Activated T-cell treated with anti-CD3 and anti-CD28 coated beads, Interleukin-2, amount 50 U/mL, for 48 hours (primary cell): Measurements from ENCODE around the gene HERPUD2.
A peak's percentile ranks its signal among the peaks of the same experiment; 100 is the strongest.

ENCODE experiments used
- DNase-seq, 2 experiments: peaks; one replicate each; pipeline ENCODE4 v3.0.0-alpha.2; 2020

HERPUD2 gene

GRCh38 chr7:35694784-35695472, at the start of gene HERPUD2:
TSS of gene HERPUD2 (minus strand) at chr7:35695135. CDS start at chr7:35694330, 805 bp downstream.
- peak; percentile 91 to 93 for DNase-seq

DNA sequence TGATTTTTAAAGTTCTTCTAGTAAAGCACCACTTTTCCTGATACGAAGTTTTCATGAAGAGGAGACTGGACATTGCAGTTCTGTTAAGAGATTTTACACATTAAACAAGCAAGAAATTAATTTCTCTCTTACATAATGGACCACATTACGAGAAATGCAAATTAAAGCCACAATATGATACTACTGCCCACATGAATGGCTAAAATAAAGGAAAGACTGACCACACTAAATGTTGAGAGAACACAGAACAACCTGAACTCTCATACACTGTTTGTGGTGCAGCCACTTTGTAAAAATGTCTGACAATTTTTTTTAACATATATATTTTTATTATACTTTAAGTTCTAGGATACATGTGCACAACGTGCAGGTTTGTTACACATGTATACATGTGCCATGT, 44.0 kb upstream of the HERPUD2 start:
- DNase-seq = no peak

DNA sequence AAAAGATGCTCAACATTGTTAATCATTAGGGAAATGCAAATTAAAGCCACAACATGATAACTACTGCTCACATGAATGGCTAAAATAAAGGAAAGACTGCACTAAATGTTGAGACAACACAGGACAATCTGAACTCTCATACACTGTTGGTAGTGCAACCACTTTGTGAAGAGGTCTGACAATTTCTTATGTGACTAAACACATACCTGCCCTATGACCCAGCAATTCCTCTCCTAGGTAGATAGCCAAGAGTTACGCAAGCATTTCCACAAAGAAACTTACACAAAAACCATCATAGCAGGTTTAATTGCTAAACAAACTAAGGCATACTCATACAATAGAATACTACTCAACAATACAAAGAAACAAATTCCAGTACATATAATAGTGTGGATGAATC, 41.8 kb upstream of the HERPUD2 start:
- no peak for DNase-seq

- DNase-seq = no peak
Measured at GRCh38 chr7:35735396-35735795, 40.5 kb upstream of the HERPUD2 start.

- DNase-seq = no peak
Measured at GRCh38 chr7:35734001-35734483, 39.1 kb upstream of the HERPUD2 start.

DNA sequence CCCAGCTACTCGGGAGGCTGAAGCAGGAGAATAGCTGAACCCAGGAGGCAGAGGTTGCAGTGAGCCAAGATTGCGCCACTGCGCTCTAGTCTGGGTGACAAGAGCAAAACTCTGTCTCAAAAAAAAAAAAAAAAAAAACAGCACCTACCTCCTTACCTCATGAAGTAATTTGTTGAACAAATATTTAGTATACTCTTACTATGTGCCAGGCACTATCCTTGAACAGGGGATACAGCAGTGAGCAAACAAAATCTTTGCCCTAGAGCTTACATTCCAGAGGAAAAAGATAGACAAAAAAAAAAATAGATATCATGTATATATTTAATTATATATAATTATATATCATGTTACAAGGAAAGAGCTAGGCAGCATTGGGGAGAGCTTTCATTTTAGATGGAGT, 36.4 kb upstream of the HERPUD2 start:
- DNase-seq = no peak

GRCh38 chr7:35729061-35729783, 34.3 kb upstream of the HERPUD2 start:
- DNase-seq = peak; percentile 56 to 64

GRCh38 chr7:35728412-35729060, 33.6 kb upstream of the HERPUD2 start:
- DNase-seq = no peak

- peak in 1 of 2 experiments; percentile 56 for DNase-seq
Measured at GRCh38 chr7:35727571-35727970, 32.6 kb upstream of the HERPUD2 start.

GRCh38 chr7:35726654-35727053, 31.7 kb upstream of the HERPUD2 start:
- no peak for DNase-seq

GRCh38 chr7:35725280-35725680, 30.3 kb upstream of the HERPUD2 start:
- peak; percentile 61 for DNase-seq

DNA sequence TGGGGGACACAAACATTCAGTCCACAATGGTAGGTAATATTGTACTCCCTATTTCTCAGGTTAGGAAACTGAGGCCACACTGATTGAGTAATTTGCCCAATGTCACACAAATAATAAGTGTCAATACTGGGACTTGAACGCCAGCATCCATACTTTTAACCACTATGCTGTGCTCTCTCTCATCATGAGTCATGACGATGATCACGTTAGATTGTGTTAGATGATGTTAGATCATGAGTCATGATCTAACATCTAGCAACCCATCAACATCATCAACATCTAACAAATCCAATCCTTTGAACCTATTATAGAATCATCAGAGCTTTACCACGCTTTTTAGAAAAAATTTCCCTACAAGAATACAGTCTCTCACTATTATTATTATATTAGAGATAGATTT, 28.1 kb upstream of the HERPUD2 start:
- DNase-seq = no peak

GRCh38 chr7:35722054-35722849, 27.3 kb upstream of the HERPUD2 start:
- DNase-seq = peak in 1 of 2 experiments; percentile 59

- DNase-seq = no peak
Measured at GRCh38 chr7:35721288-35721687, 26.4 kb upstream of the HERPUD2 start.

GRCh38 chr7:35720849-35721248, 25.9 kb upstream of the HERPUD2 start:
- DNase-seq = no peak

DNA sequence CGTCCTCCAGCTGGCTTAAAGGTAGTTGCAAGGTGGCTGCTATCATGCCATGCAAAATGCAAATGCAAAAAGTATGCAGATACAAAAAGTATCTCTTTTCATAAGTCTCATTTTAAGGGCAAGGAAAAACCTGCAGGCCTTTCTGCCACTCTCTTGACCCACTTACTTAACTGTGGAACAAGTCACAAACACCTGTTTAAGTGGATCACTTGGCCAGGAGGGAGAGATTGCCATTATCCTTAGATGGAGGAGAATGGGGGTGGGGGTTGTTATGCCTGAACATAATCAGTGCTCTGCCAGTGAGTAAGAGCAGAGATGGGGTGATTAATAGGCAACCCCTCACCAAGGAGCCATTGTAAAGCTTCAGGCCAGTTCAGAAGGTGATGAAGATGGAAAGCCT, 25.1 kb upstream of the HERPUD2 start:
- no peak for DNase-seq

- DNase-seq = no peak
Measured at GRCh38 chr7:35718047-35718446, 23.1 kb upstream of the HERPUD2 start.

GRCh38 chr7:35717516-35717915, 22.6 kb upstream of the HERPUD2 start:
- DNase-seq = no peak

GRCh38 chr7:35717013-35717412, 22.1 kb upstream of the HERPUD2 start:
- DNase-seq = no peak

GRCh38 chr7:35716038-35716803, 21.3 kb upstream of the HERPUD2 start:
- no peak for DNase-seq

DNA sequence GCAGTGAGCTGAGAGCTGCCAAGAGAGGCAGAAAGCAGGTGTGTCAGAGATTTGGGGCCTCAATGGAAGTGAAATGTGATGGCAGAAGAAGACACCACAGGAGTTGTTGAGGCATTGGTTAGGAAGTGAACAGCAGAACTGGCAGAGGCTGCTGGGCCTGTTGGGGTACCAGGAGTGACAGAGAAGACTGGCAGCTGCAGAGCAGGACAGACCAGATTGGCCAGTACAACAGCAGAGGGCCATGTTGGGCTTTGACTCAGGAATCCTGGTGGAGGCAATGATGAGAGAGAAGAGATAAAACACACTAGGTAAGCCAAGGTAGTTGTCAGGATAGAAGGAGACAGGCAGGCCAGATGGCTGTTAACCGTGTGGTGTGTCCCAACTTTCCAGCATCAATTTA, 19.9 kb upstream of the HERPUD2 start:
- no peak for DNase-seq

DNA sequence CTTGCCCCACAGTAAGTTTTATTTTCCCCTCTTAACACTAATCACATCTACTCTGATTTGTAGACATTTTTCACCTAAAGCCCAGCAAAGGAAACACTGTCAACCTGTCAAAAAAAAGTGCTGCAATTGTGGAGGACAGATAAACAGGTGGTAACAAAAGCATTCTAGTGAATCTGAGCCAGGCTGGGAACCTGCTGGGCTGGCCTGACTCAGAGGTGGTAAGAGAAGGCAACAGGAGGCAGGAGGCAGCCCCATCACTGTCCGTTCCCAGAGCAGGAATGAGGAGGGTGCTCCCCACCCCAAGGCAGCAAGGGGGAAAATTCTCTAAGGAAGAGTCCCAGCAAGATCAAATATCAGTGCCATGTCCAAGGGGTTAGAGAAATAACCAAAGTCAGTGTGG, 19.5 kb upstream of the HERPUD2 start:
- DNase-seq = no peak
